HuH-7 (cell line): Measurements from ENCODE around the gene MYO3B.

Source experiments
- DNase-seq: peaks from one replicate; pipeline ENCODE4 v3.0.0; 2011; ENCODE audit warnings: low spot score

The MYO3B gene

GRCh38 chr2:170371231-170371998, 193.5 kb downstream of the MYO3B start:
- DNase-seq = no peak

DNA sequence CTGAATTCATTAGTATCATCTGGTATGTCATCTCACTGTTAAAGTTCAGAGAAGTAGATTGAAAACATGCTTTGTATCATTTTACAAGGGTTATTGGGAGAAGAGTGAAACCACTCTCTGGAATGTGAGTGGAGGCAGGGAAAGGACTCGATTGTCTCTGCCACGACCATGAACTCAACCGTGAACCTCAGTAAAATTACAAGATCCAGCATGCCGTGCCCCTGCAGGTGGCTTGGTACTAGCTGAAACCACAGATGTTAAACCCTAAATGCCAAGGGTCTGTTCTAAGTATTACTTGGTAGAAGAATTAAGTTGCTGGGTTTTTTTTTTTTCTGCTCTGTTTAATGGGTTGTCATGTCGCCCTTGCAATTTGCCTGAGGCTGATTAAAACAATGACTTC, 197.2 kb downstream of the MYO3B start:
- no peak for DNase-seq

DNA sequence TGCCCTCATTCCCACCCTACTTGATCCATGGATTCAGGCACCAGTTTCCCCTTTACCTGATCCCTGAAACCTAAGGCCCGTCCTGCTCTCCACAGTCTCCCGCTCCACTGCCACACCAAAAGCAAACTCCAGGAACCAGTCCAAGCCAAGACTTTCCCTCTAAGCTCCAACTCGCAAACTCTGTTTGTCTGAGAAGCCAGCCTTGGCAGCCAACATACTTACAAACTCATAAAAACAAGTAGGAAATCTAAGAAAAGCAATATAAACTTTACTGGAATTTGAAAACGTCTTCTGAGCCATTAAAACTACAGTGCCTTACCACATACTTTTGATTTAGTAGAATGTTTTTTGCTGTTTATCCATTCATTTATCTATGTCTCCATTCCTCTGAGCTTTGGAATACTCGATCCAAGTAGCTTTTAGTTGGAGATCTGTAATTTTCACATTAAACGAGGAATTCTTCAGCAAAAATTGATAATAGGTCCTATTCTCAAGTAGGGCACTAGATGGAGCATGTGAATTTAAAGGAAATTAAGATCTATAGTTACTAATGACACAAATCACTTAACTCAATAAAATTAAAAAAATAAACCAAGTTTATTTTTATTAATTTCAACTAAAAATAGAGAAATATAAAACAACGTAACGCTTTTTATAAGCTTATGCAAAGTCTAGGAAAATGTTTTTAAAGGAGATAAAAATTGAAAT, 199.7 kb downstream of the MYO3B start:
- DNase-seq = no peak

- DNase-seq = no peak
Measured at GRCh38 chr2:170380267-170380666, 202.3 kb downstream of the MYO3B start.

DNA sequence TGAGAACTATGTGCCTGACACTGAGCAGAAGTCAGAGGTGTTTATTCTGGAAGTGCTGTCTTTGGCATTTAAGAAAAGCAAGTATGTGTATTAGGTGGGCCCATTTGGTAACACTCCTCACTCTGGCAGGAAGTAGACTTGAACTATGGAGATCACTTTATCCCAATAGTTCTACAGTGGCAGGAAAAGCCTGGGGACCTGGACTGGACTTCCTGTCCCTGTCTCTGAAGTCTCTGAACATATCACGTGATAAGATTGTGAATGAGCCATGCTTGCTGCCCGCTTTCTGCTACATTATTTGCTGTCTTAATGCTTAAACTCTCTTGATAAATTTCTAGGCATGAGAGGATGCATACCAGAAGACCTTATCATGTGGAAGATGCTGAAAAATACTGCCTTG, 203.7 kb downstream of the MYO3B start:
- no peak for DNase-seq

GRCh38 chr2:170386554-170386953, 208.6 kb downstream of the MYO3B start:
- no peak for DNase-seq

- DNase-seq = no peak
Measured at GRCh38 chr2:170391018-170391417, 213.1 kb downstream of the MYO3B start.

DNA sequence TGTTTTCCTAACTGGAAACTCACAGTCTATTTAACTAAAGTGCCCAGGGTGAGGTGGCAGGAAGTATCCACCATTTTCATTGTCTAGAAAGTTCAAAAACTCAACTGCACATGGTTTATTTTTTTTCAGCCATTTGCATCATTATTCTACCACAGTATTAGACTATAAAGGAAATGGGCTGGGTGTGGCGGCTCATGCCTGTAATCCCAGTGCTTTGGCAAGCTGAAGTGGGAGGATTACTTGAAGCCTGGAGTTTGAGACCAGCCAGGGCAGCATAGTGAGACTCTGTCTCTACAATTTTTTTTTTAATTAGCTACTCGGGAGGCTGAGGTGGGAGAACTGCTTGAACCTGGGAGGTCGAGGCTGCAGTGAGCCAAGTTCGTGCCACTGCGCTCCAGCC, 213.8 kb downstream of the MYO3B start:
- DNase-seq = no peak

DNA sequence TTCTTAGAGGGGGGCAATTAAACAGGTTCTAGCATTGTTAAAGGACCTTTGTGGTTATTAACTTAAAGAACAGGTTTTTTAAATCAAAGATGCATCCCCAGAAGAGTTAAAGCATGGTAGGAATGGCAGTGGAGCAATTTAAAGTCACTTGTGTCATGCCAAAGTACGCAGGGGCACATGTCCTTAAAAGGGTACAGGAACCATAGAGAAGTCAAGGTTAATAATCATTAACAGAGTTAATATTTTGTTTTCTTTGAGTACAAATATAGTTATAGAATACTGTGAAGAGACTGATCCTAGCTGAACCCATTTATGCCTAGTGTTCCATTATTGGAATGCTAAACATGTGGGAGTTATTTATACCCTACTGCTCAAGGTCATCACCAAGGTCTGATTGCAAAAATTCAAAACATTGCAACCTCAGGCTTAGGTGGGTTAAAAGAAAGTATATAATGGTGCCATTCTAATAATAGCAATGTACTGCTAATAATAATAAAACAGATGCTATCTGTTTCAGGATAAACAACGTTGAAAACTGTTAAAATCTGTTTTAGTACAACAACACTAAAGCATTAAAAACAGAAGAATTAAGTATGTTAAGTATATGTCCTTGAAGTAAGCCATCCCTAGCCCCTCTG, 216.0 kb downstream of the MYO3B start:
- DNase-seq = no peak

GRCh38 chr2:170394641-170395387, 216.9 kb downstream of the MYO3B start:
- DNase-seq = no peak

DNA sequence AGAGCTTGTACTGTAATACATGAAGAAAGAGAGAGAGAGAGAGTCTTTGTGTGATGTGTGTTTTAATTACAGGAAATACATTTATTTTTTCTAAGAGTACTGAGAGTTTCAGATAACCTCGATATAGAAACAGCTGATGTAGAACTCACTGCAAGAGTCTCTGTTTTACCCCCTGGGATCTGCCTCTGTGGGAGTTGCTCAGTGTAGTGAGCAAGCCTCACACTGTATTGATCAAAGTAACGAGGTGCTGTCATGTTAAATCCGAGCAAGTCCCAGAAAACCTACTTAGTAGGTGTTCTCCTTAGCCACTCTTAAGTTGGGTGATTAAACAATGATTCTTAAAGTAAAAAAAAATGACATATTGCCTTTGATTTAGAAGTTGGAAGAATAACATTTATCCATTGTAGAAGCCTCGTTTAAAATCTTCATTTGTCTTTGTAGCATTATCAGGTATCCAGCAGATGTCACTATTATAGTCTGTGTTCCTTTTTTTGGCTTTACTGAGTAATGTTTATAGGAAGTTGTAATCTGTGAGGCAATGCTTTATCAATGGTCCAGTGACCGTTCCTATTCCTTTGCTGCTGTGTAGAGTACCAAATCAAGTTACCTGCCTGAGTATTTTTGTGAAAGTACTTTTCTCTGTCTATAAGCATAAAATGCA, 219.0 kb downstream of the MYO3B start:
- peak; percentile 19 for DNase-seq

DNA sequence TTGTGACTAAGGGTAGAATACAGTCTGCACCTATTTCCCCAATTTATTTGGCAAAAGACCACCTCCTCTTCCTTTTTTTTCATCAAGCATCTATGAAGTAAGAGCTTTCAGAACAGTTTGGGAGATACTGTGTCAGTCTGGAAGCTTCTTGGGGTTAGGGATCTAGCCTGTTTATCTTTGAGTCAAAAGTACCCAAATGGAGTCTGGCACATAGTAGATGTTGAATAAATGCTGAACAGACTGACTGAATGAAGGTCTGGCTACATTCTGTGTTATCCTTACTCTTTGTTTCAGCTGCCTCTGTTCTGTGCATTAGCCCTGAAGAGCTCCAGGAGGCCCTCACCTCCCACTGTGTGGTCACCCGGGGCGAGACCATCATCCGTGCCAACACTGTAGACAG, 223.2 kb downstream of the MYO3B start:
- DNase-seq = no peak

DNA sequence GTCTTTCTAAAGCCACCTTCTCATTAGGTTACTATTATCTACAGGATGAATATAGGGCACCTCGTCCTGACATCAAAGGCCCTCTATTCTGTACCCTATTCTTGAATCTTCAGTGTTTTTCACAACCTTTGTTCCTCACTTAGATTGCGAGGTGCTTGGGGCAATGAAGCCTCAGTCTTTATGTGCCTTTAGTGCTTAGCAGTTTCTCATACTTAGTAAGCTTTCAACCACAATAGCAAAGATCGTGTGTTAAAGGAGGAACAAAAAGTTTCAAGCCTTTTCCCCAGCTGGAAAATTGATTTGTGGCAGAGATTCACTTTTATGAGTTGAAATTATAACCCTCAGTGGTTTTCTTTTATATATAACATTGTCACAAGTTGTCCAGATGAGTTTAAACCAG, 226.9 kb downstream of the MYO3B start:
- DNase-seq = no peak

- DNase-seq = no peak
Measured at GRCh38 chr2:170405326-170405725, 227.4 kb downstream of the MYO3B start.

DNA sequence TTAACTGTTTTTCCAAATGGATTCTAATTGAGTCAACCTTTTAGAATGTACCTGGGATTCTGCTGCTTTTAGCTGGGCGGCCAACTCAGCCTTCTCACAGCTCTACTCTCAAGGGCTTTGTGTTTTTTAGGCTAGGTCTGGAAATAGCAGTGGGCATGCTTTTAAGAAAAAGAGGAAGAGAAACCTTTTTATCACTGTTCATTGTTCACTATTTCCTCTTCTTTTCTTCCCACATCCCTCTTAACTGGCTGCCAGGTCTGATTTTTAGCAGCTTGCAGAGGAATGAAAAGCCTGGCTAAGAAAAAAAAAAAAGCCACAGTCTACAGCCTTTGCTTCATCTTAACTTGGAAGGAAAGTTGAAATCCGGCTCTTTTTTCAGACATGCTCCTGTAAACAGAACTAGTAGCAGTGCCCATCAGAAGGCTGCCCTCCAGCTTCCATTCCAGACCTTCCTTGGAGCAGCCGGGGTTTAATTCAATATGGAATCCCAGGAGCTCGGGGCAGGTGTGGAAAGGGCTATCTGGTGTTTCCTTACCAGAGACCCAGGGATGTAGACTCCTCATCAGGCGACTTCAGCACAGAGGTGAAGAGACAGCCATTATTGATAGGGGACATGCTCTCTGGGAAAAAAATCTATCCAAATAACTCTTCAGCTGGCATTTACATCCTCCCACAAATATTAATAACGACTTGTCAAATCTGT, 230.7 kb downstream of the MYO3B start:
- DNase-seq = no peak

DNA sequence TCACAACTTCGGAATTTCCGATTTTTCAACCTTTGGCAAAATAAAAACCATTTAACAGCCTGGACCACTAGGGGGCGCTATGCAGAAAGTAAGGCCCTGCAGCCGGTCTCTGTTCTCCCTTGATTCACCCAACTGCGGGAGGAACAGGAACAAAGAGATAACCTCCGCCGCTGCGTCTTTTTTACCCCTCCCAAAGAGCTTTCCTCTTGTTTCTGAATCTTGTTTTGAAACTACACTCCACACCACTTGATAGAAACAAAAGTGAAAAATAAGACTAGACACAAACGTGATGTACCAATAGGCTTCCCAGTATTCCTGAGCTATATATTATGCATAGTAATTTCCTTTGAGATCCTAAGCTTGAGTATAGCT, 231.2 kb downstream of the MYO3B start:
- DNase-seq = peak; percentile 55

DNA sequence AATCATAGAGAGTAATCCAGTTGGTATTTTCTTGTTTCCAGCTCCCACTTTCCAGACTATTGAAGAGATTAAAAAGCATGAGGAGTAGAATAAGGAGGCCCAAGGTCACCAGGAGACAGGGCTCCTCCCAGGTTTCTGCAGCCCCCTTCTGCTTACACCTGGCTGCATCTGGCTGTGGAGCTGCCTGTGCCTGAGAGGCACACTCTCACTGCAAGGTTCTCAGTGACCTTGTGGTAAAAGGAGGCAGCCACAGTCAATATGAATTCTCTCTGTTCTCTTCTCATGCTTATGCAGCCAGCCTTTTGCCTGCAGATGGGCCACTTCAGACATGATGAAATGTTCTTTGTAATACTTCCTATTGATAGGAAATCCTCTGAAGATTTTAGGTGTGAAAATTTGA, 233.7 kb downstream of the MYO3B start:
- DNase-seq = no peak

DNA sequence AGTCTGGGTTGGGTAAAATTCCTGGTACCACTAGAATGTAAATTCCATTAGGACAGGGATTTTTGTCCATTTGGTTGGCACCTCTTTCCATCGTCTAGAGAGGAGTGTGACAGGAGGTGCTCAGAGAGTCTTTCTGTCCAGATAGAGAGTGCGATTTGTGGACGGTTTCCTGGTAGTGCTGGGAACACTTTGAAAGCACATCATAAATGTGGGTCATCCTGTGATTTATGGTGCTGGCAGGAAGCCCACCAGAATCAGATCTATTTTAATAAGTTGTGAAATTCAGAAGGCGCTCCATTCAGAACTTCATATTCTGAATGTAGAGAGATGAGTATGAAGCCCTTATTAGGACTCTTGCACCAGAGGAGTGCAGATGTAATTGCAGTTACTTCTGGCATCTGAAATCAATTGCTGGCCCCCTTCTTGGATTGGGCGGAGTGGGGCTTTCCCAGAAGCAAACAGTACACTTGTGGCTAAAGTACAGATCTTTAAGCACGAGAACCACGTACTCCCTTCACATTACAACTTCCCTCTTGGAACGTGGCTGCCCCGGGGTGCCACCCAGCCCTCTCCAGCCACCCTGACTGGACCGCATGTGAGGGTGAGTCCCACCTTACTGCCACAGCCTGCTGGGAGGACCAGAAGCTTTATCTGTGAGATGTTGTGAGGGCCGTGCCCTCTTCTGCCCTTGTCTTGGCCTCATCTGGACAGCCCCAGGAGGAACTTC, 243.2 kb downstream of the MYO3B start:
- no peak for DNase-seq

DNA sequence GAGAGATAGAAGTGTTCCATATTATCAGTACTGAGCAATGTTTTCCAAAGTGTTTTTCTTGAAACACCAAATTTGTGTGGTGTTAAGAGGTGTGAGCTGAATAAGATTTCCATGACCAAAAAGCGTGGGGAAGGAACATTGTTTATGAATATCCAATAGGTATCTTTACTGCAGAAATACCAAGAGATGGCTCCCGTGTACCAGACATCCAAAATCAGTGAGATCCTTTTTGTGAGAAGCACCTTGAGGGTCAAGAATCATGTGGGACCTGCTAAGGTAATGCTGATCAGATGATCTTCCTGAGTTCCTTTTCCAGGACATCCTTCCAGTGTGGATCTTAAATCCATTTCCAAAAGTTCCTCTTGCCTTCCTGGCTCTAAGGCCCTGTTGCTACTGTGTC, 246.0 kb downstream of the MYO3B start:
- no peak for DNase-seq

DNA sequence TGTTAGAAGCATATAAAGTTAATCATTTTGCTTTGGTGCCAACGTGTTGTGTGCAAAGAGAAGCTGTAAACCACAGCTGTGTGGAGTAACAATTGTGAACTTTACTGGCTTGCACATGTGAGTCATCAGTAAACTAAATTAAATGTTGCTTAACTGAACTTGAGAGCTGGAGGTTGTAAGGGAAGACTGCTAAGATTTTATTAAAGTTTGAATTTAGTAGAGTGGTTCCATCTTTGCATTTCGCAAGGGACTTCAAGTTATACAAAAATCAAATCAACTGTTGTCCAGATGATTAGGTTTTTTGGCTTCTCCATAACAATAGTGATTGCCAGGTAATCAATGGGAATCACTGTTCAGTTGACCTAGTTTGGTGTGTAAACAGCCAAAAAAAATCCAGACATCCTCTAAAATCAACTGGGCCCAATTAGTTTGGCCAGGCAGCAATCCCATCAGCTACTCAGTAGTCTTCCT, 247.4 kb downstream of the MYO3B start:
- DNase-seq = no peak

- DNase-seq = no peak
Measured at GRCh38 chr2:170428868-170429267, 250.9 kb downstream of the MYO3B start.
